ENCODE measurements around the gene HLA-C. TPM values are rescaled to one million over a fixed set of nuclear protein-coding genes. Genes with fewer than 3 reads are reported as not detected.
A peak's percentile ranks its signal among the peaks of the same experiment; 100 is the strongest.

The HLA-C gene
- total and polyA plus RNA-seq, 10 of the 15 experiments (the other 5 are each of a cell fraction or from before 2014, with no cell fraction given), result 121 to 1,092 (median 806) TPM

GRCh38 chr6:31225735-31226134 is 46.2 kb downstream of the HLA-C start (continued):
- TF ChIP-seq WRNIP1 (IDR thresholded peaks at IDR 0.05; ENCODE audit: borderline replicate concordance, low read depth, low read length), result no peak

DNA sequence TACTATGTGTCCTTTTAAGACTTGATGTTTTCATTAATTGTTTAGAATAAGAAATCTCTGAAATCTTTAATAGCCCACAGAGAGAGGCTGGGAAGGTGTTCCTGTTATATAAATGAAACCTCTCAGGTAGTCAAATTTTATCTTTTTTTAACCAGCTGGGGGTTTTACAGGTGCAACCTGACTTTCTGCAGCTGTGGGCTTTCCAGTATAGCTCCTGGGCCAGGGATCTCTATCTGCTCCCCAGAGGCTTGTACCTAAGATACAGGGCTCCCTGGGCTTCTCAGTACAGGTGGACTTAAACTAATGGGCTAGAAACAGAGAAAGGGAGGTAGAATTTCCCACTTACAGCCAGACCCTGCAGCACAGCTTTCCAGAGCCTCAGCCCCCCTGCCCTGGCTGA is 49.4 kb downstream of the HLA-C start:
- intact Hi-C loops (cut with micrococcal nuclease; ENCODE audit: unreplicated experiment) (no loop called here), in situ Hi-C loops (cut with MboI) (no loop called here)
- BruUV-seq (replicated peaks), result no TSS peak
- Histone ChIP-seq H3K9ac (ENCODE audit: control insufficient read depth, insufficient read depth, low read length) (no peak overlapping the region), H2AFZ (ENCODE audit: control insufficient read depth, low read depth, low read length) (no peak overlapping the region), H3K4me2 (ENCODE audit: control insufficient read depth, insufficient read depth) (no peak overlapping the region), H3K4me1 (ENCODE audit: control insufficient read depth, insufficient read depth, low read length) (peaks cover 4% of the 10 kb centered on the region), H3K36me3 (ENCODE audit: control insufficient read depth in 2 of 2, insufficient read depth in 2 of 2, low read length in 1 of 2) (no peaks in the 10 kb centered on the region), H3K4me3 (no peak overlapping the region), H3K27me3 (replicated peaks in 1 of 2; ENCODE audit: control insufficient read depth in 2 of 2, insufficient read depth in 2 of 2, low read length in 1 of 2) (no peaks in the 10 kb centered on the region), H3K9me3 (replicated peaks; ENCODE audit: control insufficient read depth, insufficient read depth, low read length) (no peaks in the 10 kb centered on the region), H3K79me2 (ENCODE audit: control insufficient read depth, insufficient read depth, low read length) (no peaks in the 10 kb centered on the region), H4K20me1 (ENCODE audit: control insufficient read depth, insufficient read depth) (no peaks in the 10 kb centered on the region), H3K27ac (ENCODE audit: control insufficient read depth, insufficient read depth) (no peak overlapping the region)
- TF ChIP-seq ATF7 (IDR thresholded peaks at IDR 0.05; ENCODE audit: low read depth) (no peak), PML (IDR thresholded peaks at IDR 0.05; ENCODE audit: low read length) (no peak)
- RAD21 ChIA-PET (ENCODE audit: unreplicated experiment), result no interaction called here
- DNase-seq (ENCODE audit: low read depth, low spot score) (no peak), ATAC-seq (peak; percentile 26; the same call in 2 of the 3 replicates), FAIRE-seq (no peak)
- POLR2A ChIA-PET, result interaction anchor here (0.6 kb wide), 1 partner anchor 37 kb away, joined by 3 read pairs; no protein-coding TSS in a partner anchor
- CTCF ChIA-PET, result interaction anchor here (0.9 to 1.3 kb wide), 2 partner anchors 26 to 135 kb away, joined by 3 to 4 read pairs; no protein-coding TSS in a partner anchor
- SMC1A ChIA-PET (ENCODE audit: uncharacterized antibody, unreplicated experiment), result interaction anchor here (1.1 kb wide), 1 partner anchor 19 kb away, joined by 3 read pairs; no protein-coding TSS in a partner anchor

Small RNA genes lying within 50 kb of the gene (small RNA-seq; reads per million reads assigned to genes)
- gene AL662844.1, result not detected

Other genes with a start within 250 kb of the HLA-C start
Only the 7 nearest of the 10 such genes appear.
- not detected in 2 replicates for gene CDSN, start 151.6 kb downstream of the HLA-C start, total RNA-seq (2014; rRNA removed)
- not detected in 2 replicates for gene CDSN, start 151.6 kb downstream of the HLA-C start, total RNA-seq (2014; rRNA removed; fragmentation: Illumina TruSeq; extraction: Trizol)
- not detected in 2 replicates for gene CDSN, start 151.6 kb downstream of the HLA-C start, total RNA-seq (2021)
- not detected in 2 replicates for gene CDSN, start 151.6 kb downstream of the HLA-C start, polyA plus RNA-seq (2011; rRNA removed)
- 0.01 TPM in 1 of 2 replicates, not detected in the other for gene CDSN, start 151.6 kb downstream of the HLA-C start, polyA plus RNA-seq (2014; fragmentation: Illumina TruSeq; extraction: Trizol)
- gene CDSN, start 151.6 kb downstream of the HLA-C start, polyA plus RNA-seq (2014; fragmentation: Nextera tagmentation; extraction: Ambion mirVana), result not detected
- not detected in 2 replicates for gene CDSN, start 151.6 kb downstream of the HLA-C start, polyA plus RNA-seq (2014; rRNA removed)
- not detected for gene CDSN, start 151.6 kb downstream of the HLA-C start, polyA plus RNA-seq (2016; fragmentation: Nextera tagmentation; extraction: Ambion mirVana)
- not detected in 2 replicates for gene PSORS1C2, start 133.0 kb downstream of the HLA-C start, total RNA-seq (2014; rRNA removed)
- gene PSORS1C2, start 133.0 kb downstream of the HLA-C start, total RNA-seq (2014; rRNA removed; fragmentation: Illumina TruSeq; extraction: Trizol), result not detected in 2 replicates
- gene PSORS1C2, start 133.0 kb downstream of the HLA-C start, total RNA-seq (2021), result not detected in 2 replicates
- not detected in 2 replicates for gene PSORS1C2, start 133.0 kb downstream of the HLA-C start, polyA plus RNA-seq (2011; rRNA removed)
- gene PSORS1C2, start 133.0 kb downstream of the HLA-C start, polyA plus RNA-seq (2014; fragmentation: Illumina TruSeq; extraction: Trizol), result not detected in 2 replicates
- gene PSORS1C2, start 133.0 kb downstream of the HLA-C start, polyA plus RNA-seq (2014; fragmentation: Nextera tagmentation; extraction: Ambion mirVana), result not detected
- not detected in 2 replicates for gene PSORS1C2, start 133.0 kb downstream of the HLA-C start, polyA plus RNA-seq (2014; rRNA removed)
- not detected for gene PSORS1C2, start 133.0 kb downstream of the HLA-C start, polyA plus RNA-seq (2016; fragmentation: Nextera tagmentation; extraction: Ambion mirVana)
- gene CCHCR1, start 114.3 kb downstream of the HLA-C start, total RNA-seq (2014; rRNA removed), result 26.7 and 30.2 TPM in 2 replicates
- gene CCHCR1, start 114.3 kb downstream of the HLA-C start, total RNA-seq (2014; rRNA removed; fragmentation: Illumina TruSeq; extraction: Trizol), result 19.1 and 24.2 TPM in 2 replicates
- 35.0 and 36.8 TPM in 2 replicates for gene CCHCR1, start 114.3 kb downstream of the HLA-C start, total RNA-seq (2021)
- 9.4 and 15.3 TPM in 2 replicates for gene CCHCR1, start 114.3 kb downstream of the HLA-C start, polyA plus RNA-seq (2011; rRNA removed)
- gene CCHCR1, start 114.3 kb downstream of the HLA-C start, polyA plus RNA-seq (2014; fragmentation: Illumina TruSeq; extraction: Trizol), result 21.7 and 22.6 TPM in 2 replicates
- gene CCHCR1, start 114.3 kb downstream of the HLA-C start, polyA plus RNA-seq (2014; fragmentation: Nextera tagmentation; extraction: Ambion mirVana), result 1 to 10 TPM; 1.0 to 1.4 TPM
- 34.9 and 35.2 TPM in 2 replicates for gene CCHCR1, start 114.3 kb downstream of the HLA-C start, polyA plus RNA-seq (2014; rRNA removed)
- 10 to 100 TPM; 31.4 to 34.5 TPM for gene CCHCR1, start 114.3 kb downstream of the HLA-C start, polyA plus RNA-seq (2016; fragmentation: Nextera tagmentation; extraction: Ambion mirVana)
- gene TCF19, start 113.5 kb downstream of the HLA-C start, total RNA-seq (2014; rRNA removed), result 90.5 and 103 TPM in 2 replicates
- gene TCF19, start 113.5 kb downstream of the HLA-C start, total RNA-seq (2014; rRNA removed; fragmentation: Illumina TruSeq; extraction: Trizol), result 42.6 and 46.3 TPM in 2 replicates
- gene TCF19, start 113.5 kb downstream of the HLA-C start, total RNA-seq (2021), result 60.2 and 61.1 TPM in 2 replicates
- gene TCF19, start 113.5 kb downstream of the HLA-C start, polyA plus RNA-seq (2011; rRNA removed), result 28.3 and 29.0 TPM in 2 replicates
- gene TCF19, start 113.5 kb downstream of the HLA-C start, polyA plus RNA-seq (2014; fragmentation: Illumina TruSeq; extraction: Trizol), result 33.9 and 43.6 TPM in 2 replicates
- 10 to 100 TPM in 1 of 2 experiments, 1 to 10 TPM in 1; 7.7 to 19.5 TPM for gene TCF19, start 113.5 kb downstream of the HLA-C start, polyA plus RNA-seq (2014; fragmentation: Nextera tagmentation; extraction: Ambion mirVana)
- gene TCF19, start 113.5 kb downstream of the HLA-C start, polyA plus RNA-seq (2014; rRNA removed), result 83.5 and 91.4 TPM in 2 replicates
- 10 to 100 TPM; 77.9 to 85.0 TPM for gene TCF19, start 113.5 kb downstream of the HLA-C start, polyA plus RNA-seq (2016; fragmentation: Nextera tagmentation; extraction: Ambion mirVana)
- 3.1 and 4.1 TPM in 2 replicates for gene POU5F1, start 101.4 kb downstream of the HLA-C start, total RNA-seq (2014; rRNA removed)
- 4.5 and 5.3 TPM in 2 replicates for gene POU5F1, start 101.4 kb downstream of the HLA-C start, total RNA-seq (2014; rRNA removed; fragmentation: Illumina TruSeq; extraction: Trizol)
- gene POU5F1, start 101.4 kb downstream of the HLA-C start, total RNA-seq (2021), result 2.0 and 3.7 TPM in 2 replicates
- 2.3 and 2.5 TPM in 2 replicates for gene POU5F1, start 101.4 kb downstream of the HLA-C start, polyA plus RNA-seq (2011; rRNA removed)
- 2.1 and 4.8 TPM in 2 replicates for gene POU5F1, start 101.4 kb downstream of the HLA-C start, polyA plus RNA-seq (2014; fragmentation: Illumina TruSeq; extraction: Trizol)
- gene POU5F1, start 101.4 kb downstream of the HLA-C start, polyA plus RNA-seq (2014; fragmentation: Nextera tagmentation; extraction: Ambion mirVana), result 1 to 10 TPM; 1.4 to 2.7 TPM
- 3.7 and 5.5 TPM in 2 replicates for gene POU5F1, start 101.4 kb downstream of the HLA-C start, polyA plus RNA-seq (2014; rRNA removed)
- gene POU5F1, start 101.4 kb downstream of the HLA-C start, polyA plus RNA-seq (2016; fragmentation: Nextera tagmentation; extraction: Ambion mirVana), result 1 to 10 TPM; 1.8 to 2.0 TPM
- gene HLA-B, start 85.1 kb upstream of the HLA-C start, total RNA-seq (2014; rRNA removed), result 3,342 and 3,485 TPM in 2 replicates
- gene HLA-B, start 85.1 kb upstream of the HLA-C start, total RNA-seq (2014; rRNA removed; fragmentation: Illumina TruSeq; extraction: Trizol), result 2,610 and 2,649 TPM in 2 replicates
- 3,333 and 3,502 TPM in 2 replicates for gene HLA-B, start 85.1 kb upstream of the HLA-C start, total RNA-seq (2021)
- gene HLA-B, start 85.1 kb upstream of the HLA-C start, polyA plus RNA-seq (2011; rRNA removed), result 3,153 and 5,128 TPM in 2 replicates
- 1,989 and 2,110 TPM in 2 replicates for gene HLA-B, start 85.1 kb upstream of the HLA-C start, polyA plus RNA-seq (2014; fragmentation: Illumina TruSeq; extraction: Trizol)
- gene HLA-B, start 85.1 kb upstream of the HLA-C start, polyA plus RNA-seq (2014; fragmentation: Nextera tagmentation; extraction: Ambion mirVana), result 1,000 to 10,000 TPM in 1 of 2 experiments, 100 to 1,000 TPM in 1; 820 to 1,780 TPM
- gene HLA-B, start 85.1 kb upstream of the HLA-C start, polyA plus RNA-seq (2014; rRNA removed), result 3,468 and 4,014 TPM in 2 replicates
- 1,000 to 10,000 TPM; 3,407 to 3,656 TPM for gene HLA-B, start 85.1 kb upstream of the HLA-C start, polyA plus RNA-seq (2016; fragmentation: Nextera tagmentation; extraction: Ambion mirVana)
- gene MICA, start 131.5 kb upstream of the HLA-C start, total RNA-seq (2014; rRNA removed), result 8.1 and 9.0 TPM in 2 replicates
- 6.8 and 7.9 TPM in 2 replicates for gene MICA, start 131.5 kb upstream of the HLA-C start, total RNA-seq (2014; rRNA removed; fragmentation: Illumina TruSeq; extraction: Trizol)
- 7.1 and 7.6 TPM in 2 replicates for gene MICA, start 131.5 kb upstream of the HLA-C start, total RNA-seq (2021)
- 6.4 and 10.3 TPM in 2 replicates for gene MICA, start 131.5 kb upstream of the HLA-C start, polyA plus RNA-seq (2011; rRNA removed)
- 7.1 and 8.8 TPM in 2 replicates for gene MICA, start 131.5 kb upstream of the HLA-C start, polyA plus RNA-seq (2014; fragmentation: Illumina TruSeq; extraction: Trizol)
- gene MICA, start 131.5 kb upstream of the HLA-C start, polyA plus RNA-seq (2014; fragmentation: Nextera tagmentation; extraction: Ambion mirVana), result 1 to 10 TPM; 5.0 to 5.6 TPM
- 9.9 and 10.5 TPM in 2 replicates for gene MICA, start 131.5 kb upstream of the HLA-C start, polyA plus RNA-seq (2014; rRNA removed)
- gene MICA, start 131.5 kb upstream of the HLA-C start, polyA plus RNA-seq (2016; fragmentation: Nextera tagmentation; extraction: Ambion mirVana), result 1 to 10 TPM; 3.6 to 4.4 TPM

Measured in GM12878 (cell line).